GM19438 (cell line): ENCODE results near the gene TMED4.

Experiments
- ATAC-seq: cut with Tn5 transposase; IDR thresholded peaks from one replicate; pipeline ENCODE4 v1.9.1; 2021; ENCODE audit warnings: low read depth; ENCODE audit not compliant: unreplicated experiment

The TMED4 gene

DNA sequence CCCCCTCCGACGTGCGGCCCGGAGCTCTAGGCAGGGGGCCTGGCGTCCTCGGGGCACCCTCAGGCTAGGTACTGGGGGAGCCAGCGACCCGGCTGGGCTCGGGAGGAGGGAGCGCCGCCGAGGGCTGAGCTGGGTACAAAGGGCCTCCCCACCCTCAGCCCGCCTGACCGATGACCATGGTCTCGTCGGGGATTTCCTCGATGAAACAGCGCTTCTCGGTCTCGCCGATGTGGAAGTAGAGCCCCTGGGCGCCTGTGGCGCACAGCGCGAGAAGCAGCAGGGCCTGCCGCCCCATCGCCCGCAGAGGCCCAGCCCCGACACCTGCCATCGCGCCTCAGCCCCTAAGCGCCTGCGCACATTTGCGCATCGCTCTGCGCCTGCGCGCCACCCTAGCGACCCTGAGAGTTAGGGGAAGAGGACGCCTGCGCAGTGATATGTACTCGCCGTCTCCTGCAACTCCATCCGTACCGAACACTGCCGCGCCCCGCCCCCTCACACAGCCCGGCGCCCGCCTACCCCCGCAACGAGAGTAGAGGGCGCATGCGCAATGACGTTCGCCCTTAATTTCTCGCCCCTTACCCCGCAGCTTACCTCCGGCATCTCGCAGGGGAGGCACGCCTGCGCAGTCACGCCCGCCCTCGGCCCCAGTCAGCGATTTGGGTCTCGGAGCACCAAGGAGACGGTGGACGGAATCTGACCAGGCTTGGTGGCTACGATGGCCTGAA is at the start of gene TMED4:
TSS of gene TMED4 (minus strand) at position 353 of the 725 bp plus-strand sequence. CDS start at position 328, 25 bp downstream.
- ATAC-seq = peak; percentile 88

DNA sequence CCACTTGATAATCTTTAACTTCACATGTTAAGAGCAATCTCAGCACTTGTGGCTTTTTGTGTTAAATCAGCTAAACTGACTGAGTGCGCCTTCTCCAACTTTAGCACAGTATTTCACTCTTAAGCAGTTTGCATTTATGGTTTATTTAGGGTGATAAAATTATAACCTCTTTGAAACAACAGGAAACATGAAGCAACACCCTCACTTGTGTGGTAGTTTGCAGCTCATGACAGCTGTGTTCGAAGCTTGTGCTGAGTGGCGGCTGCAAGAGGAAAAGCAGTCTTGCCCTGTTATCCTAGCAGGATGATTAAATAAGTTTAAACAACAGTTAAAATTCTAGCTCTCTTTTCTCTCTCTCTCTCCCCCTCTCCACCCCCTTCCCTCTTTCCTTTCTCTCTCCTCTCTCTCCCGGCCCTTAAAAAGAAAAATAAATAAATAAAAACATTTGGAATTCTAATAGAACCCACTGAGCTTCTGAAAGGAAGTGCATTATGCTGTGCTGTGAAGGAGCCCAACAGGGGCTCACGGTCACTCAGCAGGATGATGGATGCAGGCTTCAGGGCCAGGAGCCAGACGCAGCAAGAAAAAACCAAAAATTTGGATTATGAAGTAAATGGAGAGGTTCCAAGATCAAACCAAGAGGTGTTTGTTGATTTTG is 49.6 kb upstream of the TMED4 start:
- no peak for ATAC-seq

DNA sequence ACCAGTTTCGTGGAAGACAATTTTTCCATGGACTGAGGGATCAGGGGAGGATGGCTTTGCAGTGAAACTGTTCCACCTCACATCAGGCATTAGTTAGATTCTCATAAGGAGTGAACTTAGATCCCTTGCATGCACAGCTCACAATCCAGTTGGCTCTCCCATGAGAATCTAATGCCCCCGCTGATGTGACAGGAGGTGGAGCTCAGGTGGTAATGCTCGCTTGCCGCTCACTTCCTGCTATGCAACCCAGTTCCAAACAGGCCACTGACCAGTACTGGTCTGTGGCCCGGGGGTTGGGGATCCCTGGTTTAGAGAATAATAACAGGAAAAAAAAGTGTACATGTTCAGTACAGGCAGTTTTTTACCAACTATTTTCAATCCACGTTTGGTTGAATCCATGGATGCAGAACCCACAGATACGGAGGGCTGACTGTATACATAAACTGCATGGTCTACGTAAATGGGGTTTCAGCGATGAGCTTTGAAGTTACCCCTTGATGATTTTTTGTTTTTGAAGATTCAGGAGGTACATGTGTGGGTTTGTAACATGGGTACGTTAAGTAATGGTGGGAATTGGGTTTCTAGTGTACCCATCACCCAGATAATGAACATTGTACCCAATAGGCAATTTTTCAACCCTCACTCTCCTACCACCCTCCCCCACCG is 48.9 kb upstream of the TMED4 start:
- ATAC-seq = no peak

DNA sequence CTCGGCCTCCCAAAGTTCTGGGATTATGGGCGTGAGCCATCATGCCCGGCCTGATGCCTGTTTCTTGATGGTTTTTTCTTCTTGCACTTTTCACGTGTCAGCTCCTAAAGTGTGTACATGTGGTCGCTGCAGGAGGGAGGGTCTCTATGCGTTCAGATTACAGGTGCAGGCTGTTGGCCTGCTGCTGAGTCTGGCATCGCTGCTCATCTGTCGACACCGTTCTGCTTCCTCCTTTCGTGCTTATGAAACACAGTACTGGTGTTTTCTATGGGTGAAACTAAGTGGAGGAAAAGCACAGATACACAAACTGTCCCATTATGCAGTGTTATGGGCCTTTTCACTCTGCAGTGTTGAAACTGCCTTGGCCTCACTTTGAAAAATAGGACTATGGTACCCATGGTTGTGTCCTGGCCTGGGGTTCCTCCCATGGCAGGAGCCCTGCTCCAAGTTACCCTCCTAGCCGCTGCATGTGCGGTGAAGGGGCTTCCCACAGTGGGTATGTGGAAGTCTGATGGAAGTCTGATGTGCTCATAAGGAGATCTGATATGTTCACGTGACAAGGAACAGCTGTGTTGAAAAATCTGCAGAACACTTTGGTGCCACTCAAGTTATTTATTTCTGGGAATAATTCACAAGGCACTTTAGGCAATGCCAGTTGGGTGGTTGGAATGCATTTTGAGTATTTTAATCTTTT is 47.9 kb upstream of the TMED4 start:
- ATAC-seq = no peak

DNA sequence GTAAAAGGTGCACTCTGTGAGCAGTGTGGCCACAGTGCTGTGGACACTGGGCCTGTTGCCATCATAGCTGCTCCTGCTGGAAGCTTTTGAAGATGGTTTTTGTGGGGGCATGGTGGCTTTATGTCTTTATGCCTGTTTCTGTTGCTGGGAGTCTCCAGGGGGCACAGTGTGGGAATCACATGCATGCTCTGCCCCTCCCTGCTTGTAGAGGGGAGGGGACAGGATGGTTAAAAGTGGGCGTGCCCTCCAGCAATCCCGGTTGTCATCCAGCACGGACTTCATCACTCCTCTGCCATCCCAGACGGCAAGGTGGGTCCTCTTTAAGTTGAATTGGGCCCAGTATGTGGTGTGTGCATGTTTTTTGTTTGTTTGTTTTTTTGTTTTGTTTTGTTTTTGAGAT is 44.6 kb upstream of the TMED4 start:
- ATAC-seq = no peak

DNA sequence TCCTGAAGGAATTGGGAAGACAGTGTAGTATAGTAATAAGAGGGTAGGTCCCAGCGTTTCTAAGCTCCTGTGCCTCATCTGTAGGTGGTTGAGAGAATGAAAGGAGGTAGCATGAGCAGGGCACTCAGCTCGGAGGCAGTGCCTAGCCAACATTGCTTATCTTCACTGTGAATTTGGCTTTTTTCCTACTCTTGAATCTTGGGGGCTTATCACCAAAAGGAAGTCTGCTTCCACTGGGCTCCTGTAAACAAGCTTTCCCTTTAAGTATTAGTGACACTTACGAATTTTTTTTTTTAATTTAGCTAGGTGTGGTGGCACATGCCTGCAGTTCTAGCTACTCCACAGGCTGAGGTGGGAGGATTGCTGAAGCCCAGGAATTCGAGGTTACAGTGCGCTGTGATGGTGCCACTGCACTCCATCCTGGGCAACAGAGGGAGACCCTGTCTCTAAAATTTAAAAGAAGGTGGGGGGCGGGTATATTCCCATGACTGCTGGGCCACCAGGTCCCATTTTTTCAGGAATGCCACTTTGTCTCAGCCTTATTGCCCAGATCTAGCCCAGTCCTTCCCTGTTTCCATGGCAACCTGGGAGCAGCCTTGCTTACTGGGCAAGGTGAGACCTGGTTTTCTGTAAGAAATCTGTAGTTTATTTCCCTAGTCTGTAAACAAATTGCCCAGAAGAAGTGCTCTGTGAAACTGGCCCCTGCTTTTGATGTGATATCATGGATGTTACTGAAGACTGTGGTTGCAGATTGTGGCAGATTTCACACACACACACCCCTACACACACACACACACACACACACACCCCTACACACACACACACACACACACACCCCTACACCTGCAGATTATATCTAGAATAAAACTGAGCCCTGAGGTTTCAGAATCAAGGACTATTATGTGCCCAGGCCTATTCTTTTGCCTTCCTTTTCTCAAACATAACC is 43.8 kb upstream of the TMED4 start:
- no peak for ATAC-seq

DNA sequence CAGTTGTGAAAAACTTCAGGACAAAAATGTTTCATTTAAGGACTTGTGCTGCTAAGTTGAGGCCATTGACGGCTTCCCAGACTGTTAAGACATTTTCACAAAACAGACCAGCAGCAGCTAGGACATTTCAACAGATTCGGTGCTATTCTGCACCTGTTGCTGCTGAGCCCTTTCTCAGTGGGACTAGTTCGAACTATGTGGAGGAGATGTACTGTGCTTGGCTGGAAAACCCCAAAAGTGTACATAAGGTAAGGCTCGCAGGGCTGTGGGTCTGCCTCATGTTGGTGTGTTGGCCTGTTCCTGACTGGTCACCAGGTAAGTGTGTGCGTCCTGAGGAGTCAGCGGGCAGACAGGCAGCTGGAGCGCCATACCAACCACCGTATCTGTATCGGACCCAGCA is 42.3 kb upstream of the TMED4 start:
- ATAC-seq = no peak

DNA sequence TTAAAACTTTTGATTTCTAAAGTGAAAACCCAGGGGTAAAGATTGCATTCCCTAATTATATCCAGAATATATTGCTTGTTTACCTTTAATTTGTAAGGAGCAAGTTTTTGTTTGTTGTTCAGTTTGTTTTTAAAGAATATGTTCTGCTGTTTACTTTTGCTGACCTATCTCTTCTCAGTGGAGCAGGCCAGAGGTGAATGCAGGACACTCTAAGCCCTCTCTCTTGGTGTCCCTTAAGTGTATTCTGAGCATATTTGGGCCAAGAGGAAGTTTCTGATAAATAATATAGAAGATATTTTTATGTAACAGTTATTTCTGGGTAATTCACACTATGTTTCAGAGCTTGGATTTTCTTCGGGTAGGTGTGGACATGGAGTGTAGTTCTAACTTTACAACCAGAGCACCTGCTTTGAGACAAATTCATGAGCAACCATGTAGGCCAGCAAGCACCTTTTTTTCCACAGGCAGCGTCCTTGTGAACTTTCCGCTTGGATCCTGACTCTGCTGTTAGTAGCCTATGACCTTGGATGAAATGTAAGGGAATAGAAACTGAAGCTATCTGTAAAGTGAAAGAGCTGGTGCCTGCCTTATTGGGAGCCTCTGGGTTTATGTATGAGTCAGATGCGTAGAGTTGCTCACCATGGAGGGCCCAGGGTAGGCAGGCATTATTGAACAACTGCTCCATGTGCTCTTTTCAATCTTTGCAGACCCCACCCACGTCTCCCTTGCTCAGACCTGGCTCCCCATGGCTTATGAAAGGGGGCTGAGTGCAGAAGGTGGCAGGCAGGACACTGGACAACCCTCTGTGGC is 40.5 kb upstream of the TMED4 start:
- ATAC-seq = peak; percentile 82

DNA sequence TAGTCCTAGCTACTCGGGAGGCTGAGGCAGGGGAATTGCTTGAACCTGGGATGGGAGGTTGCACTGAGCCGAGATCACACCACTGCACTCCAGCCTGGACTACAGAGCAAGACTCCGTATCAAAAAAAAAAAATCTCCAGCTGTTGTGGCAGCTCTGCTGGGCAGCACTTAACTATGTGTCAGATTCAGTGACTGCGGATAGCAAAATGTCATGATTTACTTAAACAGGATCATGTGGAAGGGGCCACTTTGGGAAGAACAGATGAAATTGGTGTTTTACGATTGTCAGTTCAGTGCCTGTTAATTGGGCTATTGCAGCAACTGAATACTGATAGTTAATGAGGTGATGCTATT is 39.7 kb upstream of the TMED4 start:
- no peak for ATAC-seq

DNA sequence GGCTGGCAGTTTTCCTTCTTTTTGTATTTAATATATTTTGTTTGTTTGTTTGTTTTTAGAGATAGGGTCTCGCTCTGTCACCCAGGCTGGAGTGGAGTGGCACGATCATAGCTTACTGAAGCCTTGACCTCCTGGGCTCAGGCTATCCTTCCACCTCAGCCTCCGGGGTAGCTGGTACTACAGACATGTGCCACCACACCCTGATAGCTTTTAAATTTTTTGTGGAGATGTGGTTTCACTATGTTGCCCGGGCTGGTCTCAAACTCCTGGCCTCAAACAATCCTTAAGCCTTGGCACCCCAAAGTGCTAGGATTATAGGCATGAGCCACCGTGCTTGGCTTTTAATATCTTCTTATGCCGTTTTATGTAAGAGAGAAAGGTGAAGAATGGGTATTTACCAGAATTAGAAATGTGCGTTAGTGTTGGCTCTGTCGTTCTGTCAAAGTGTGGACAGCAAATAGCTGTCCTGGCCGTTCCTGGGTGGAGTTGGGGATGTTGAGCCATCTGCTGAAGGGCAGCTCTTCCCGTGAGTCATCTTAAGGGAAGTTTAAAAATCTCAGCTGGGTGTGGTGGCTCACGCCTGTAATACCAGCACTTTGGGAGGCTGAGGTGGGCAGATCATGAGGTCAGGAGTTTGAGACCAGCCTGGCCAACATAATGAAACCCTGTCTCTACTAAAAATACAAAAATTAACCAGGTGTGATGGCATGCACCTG is 39.2 kb upstream of the TMED4 start:
- no peak for ATAC-seq

DNA sequence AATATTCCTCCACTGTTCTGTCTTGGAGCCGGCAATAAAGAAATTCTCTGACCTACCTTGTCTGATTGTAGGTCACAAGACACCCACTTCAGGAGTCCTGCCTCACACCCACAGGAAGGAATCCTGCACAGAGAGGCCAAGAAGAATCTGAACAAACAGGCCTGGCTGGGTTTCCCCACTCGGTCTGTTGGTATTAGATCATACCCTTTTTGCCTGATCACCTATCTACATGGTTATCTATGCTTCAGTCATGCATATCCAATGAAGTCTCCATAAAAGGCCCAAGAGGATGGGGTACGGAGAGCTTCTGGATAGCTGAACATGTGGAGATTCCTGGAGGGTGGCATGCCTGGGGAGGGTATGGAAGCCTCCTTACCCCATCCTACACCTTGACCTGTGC is 36.7 kb upstream of the TMED4 start:
- ATAC-seq = no peak

DNA sequence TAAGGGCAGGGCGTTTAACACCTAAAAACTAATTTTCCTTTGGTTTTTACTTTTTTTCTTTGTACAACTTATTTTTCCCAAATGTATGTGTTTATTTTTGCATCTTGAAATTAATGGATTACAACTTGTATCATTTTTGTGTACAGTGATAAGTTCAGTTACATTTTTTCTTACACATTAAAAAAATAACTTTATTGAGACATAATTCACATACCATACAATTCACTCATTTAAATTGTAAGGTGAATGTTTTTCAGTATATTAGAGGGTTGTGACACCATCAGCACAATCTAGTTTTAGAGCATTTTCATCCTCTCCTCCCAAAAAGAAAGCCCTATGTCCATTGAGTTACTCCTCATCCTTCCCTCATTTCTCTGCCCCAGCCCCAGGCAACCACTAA is 36.0 kb upstream of the TMED4 start:
- no peak for ATAC-seq

DNA sequence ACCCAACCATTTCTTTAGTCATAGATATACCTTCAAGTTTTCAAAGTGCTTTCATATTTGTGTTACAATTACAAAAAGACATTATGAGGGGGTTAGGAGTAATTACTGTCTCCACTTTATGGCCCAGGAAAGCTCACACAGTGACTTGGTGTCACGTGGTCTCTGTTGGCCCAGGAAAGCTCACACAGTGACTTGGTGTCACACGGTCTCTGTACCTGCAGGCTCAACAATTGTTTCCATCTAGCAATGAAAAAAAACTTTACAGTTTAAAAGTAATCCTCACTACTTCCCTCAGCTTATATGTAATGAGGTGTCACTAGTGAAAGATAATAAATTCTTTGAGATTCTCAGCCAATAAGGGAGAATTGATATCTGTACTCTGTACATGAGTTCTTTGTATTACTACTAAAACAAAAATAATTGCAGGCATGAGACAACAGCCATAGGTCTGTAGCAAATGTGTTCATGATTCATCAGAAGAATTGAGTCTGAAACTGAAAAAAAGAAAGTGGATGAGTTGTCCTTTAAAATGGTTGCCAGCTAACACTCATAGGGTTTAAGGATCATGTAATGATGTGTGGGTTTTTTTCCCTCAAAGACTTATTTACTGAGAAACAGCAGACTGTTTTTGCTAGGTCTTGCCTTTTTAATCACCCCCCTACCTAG is 35.3 kb upstream of the TMED4 start:
- ATAC-seq = peak; percentile 37

DNA sequence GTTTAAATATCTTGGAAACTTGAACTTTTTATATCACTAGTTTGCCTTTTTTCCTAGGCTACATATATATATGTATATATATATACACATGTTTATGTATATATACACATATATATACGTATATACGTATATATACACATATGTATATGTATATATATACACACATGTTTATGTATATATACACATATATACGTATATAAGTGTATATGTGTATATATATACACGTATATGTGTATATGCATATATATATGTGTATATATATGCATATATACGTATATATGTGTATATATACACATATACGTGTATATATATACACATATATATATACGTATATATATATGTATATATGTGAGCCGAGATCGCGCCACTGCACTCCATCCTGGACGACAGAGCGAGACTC is 34.5 kb upstream of the TMED4 start:
- no peak for ATAC-seq

DNA sequence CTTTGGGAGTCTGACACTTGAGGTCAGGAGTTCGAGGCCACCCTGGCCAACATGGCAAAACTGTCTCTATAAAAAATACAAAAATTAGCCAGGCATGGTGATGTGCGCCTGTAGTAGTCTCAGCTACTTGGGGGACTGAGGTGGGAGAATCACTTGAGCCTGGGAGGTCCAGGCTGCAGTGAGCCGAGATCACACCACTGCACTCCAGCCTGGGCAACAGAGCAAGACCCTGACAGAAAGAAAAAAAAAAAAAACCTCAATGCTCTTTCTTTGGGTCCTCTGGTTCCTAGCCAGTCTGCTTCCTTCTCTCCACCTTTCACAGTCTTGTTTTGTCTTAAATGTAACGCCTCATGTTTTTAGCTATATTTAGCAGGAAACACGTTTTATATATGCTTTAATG is 33.8 kb upstream of the TMED4 start:
- ATAC-seq = no peak

DNA sequence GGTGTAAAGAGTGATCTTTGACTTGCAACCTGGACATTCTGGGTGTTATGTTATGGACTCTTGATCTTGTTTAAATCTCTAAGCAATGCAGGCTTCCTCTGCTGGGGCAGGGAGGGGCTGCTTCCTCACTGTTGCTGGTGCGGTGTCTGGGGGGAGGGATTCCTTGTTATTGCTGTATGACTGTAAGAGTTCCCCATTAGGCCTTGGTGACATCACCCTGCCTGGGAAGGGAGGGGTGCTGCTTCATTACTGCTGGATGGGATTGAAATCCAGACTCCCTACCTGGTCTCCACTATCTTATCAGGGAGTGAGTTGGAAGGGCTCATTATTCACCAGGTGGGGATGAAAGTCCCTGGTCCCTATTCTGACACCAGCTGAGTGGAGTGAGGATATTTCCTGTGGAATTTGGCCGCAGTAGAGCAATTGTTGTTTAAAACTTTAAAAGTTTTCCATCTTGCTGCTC is 33.1 kb upstream of the TMED4 start:
- ATAC-seq = no peak

DNA sequence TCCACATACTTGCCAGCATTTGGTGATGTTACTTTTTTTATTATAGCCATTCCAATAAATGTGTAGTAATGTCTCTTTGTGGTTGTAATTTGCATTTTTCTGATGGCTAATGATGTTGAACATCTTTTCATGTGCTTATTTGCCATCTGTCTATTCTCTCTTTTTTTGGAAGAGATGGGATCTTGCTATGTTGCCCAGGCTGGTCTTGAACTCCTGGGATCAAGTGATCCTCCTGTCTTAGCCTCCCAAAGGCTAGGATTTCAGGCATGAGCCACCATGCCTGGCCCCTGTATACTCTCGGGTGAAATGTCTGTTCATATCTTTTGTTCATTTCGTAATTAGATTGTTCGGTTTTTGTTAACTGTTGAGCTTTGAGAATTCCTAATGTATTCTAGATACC is 27.8 kb upstream of the TMED4 start:
- ATAC-seq = no peak
